Skeletal muscle tissue (tissue), 4 donors: ENCODE measurements around the gene PAGE4. TPM values are rescaled to one million over a fixed set of nuclear protein-coding genes. Genes with fewer than 3 reads are reported as not detected.

Experiments
- H3K27ac ChIP-seq: one replicate; pipeline ENCODE4 v1.7.0; 2013; ENCODE audit warnings: mild to moderate bottlenecking, low read depth, low read length, inconsistent platforms
- H3K27me3 ChIP-seq, 3 donors: one replicate each; pipeline ENCODE4 v1.7.0; 2013; ENCODE audit warnings: low read length in 3 of 3; ENCODE audit not compliant: control insufficient read depth in 3 of 3, insufficient read depth in 3 of 3
- H3K36me3 ChIP-seq, 3 donors: one replicate each; pipeline ENCODE4 v1.7.0; 2013; ENCODE audit warnings: low read length in 3 of 3; ENCODE audit not compliant: control insufficient read depth in 3 of 3, insufficient read depth in 3 of 3
- H3K4me1 ChIP-seq, 3 donors: one replicate each; pipeline ENCODE4 v1.7.0; 2013; ENCODE audit warnings: low read length in 3 of 3, mild to moderate bottlenecking in 3 of 3; ENCODE audit not compliant: control insufficient read depth in 3 of 3, insufficient read depth in 3 of 3
- H3K4me3 ChIP-seq, 3 donors: one replicate each; pipeline ENCODE4 v1.7.0; 2013; ENCODE audit warnings: low read length in 3 of 3
- H3K9ac ChIP-seq, 3 donors: one replicate each; pipeline ENCODE4 v1.7.0; 2013; ENCODE audit warnings: low read length in 3 of 3, mild to moderate bottlenecking in 3 of 3, moderate library complexity in 2 of 3, low read depth in 1 of 3
- H3K9me3 ChIP-seq, 3 donors: one replicate each; pipeline ENCODE4 v1.7.0; 2013; ENCODE audit warnings: low read length in 3 of 3; ENCODE audit not compliant: control insufficient read depth in 3 of 3
- total RNA-seq: library from RNA; depleted of rRNA; stranded (reverse); fragments of >200 nt; gene quantifications from one replicate; pipeline ENCODE4 v1.2.3, GENCODE V29; 2014
- donor health status: Osteomylitis.

The PAGE4 gene, protein sequence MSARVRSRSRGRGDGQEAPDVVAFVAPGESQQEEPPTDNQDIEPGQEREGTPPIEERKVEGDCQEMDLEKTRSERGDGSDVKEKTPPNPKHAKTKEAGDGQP
- not detected for total RNA-seq

- Histone ChIP-seq H3K9me3 (no peaks in the 10 kb centered on the region), H3K27ac (no peak within 1 kb of the TSS), H3K4me1 (no peaks in the 10 kb centered on the region), H3K27me3 (no peaks in the 10 kb centered on the region), H3K9ac (no peak within 1 kb of the TSS), H3K36me3 (no peaks in the 10 kb centered on the region), H3K4me3 (no peak within 1 kb of the TSS)
Measured at GRCh38 chrX:49829016-49829415, at the start of gene PAGE4. Gene PAGE4, plus strand, starts transcription at chrX:49829303. Its CDS starts 1,126 bp downstream, at chrX:49830429.

DNA sequence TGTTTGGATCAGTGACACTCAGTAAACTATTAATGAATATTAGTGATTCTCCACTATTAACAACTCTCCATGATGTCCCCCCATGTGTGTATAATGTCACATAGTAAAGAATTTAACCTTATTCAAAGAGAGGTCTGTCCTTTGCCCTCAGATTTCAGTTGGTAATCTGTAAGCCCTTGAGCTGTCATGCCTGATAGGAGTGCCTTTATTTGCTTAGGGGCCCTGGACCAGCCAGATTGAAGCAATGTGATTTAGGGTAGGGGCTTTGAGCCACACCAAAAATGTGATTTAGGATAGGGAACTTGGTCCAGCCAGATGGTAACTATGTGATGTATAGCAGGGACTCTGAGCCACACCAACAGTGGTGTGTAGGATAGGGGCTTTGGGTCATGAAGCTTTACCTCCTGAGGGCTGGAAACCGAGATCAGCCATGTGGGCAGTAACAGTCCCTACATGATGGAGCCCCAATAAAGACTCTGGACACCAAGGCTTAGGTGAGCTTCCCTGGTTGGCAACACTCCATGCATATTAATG is 44.3 kb upstream of the PAGE4 start:
- H3K27me3 ChIP-seq, result peaks cover 0 to 3% (median 0%) of the 10 kb centered on the region in 3 donors
- H3K4me3 ChIP-seq, result no peak overlapping the region
- H3K9me3 ChIP-seq, result no peaks in the 10 kb centered on the region
- H3K36me3 ChIP-seq, result no peaks in the 10 kb centered on the region
- H3K27ac ChIP-seq, result no peak overlapping the region
- H3K9ac ChIP-seq, result no peak overlapping the region
- H3K4me1 ChIP-seq, result no peaks in the 10 kb centered on the region

DNA sequence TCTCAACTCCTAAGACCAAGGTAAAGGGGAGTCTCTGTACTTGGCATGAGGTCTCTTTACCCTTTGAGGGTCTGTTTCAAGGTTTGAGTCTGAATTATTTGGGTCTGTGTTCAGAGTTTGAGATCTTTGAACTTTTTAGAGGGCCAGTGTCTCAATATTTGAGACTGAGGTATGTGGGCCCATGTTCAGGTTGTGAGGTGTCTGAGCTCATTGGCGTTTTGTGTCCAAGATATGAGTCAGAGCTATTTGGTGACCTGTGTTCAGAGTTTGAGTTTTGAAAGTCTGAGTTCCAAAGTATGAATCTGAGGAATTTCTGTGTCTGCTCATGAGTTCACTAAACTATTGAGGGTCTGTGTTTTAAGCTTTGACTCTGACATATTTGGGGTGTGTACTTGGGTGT is 36.7 kb upstream of the PAGE4 start:
- no peak overlapping the region for H3K27ac ChIP-seq
- no peaks in the 10 kb centered on the region for H3K36me3 ChIP-seq
- H3K9me3 ChIP-seq, result peaks cover 0 to 3% (median 0%) of the 10 kb centered on the region in 3 donors
- no peak overlapping the region for H3K9ac ChIP-seq
- H3K27me3 ChIP-seq, result peaks cover 0 to 2% (median 0%) of the 10 kb centered on the region in 3 donors
- H3K4me3 ChIP-seq, result no peak overlapping the region
- no peaks in the 10 kb centered on the region for H3K4me1 ChIP-seq

- Histone ChIP-seq H3K9me3 (peaks cover 0 to 5% (median 0%) of the 10 kb centered on the region in 3 donors), H3K9ac (no peak overlapping the region), H3K4me3 (no peak overlapping the region), H3K27ac (no peak overlapping the region), H3K4me1 (no peaks in the 10 kb centered on the region), H3K27me3 (peaks cover 0 to 7% (median 0%) of the 10 kb centered on the region in 3 donors), H3K36me3 (no peaks in the 10 kb centered on the region)
Measured at GRCh38 chrX:49793686-49794085, 35.4 kb upstream of the PAGE4 start.

DNA sequence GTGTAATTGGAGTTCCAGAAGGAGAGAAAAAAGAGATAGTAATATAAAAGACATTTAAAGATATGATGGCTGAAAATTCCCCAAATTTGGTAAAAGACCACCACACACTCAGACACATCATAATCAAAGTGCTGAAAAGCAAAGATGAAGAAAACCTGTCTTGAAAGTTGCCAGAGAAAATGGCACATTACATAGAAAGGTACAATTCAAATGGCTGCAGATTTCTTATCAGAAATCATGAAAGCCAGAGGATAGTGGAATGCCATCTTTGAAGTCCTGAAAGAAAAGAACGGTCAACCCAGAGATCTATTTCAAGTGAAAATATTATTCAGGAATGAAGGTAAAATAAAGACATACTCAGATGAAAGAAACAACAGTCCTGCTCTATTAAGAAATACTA is 29.3 kb upstream of the PAGE4 start:
- Histone ChIP-seq H3K4me1 (no peaks in the 10 kb centered on the region), H3K9me3 (peaks cover 0 to 5% (median 0%) of the 10 kb centered on the region in 3 donors), H3K36me3 (no peaks in the 10 kb centered on the region), H3K9ac (no peak overlapping the region), H3K4me3 (no peak overlapping the region), H3K27ac (no peak overlapping the region), H3K27me3 (peaks cover 0 to 7% (median 0%) of the 10 kb centered on the region in 3 donors)

- H3K9ac ChIP-seq, result no peak overlapping the region
Measured at GRCh38 chrX:49809891-49810632, 19.0 kb upstream of the PAGE4 start.

GRCh38 chrX:49812177-49812576 is 16.9 kb upstream of the PAGE4 start:
- Histone ChIP-seq H3K27ac (no peak overlapping the region), H3K36me3 (no peaks in the 10 kb centered on the region), H3K27me3 (no peaks in the 10 kb centered on the region), H3K4me1 (no peaks in the 10 kb centered on the region), H3K9me3 (no peaks in the 10 kb centered on the region), H3K9ac (no peak overlapping the region), H3K4me3 (no peak overlapping the region)

More at GRCh38 chrX:49809891-49810632, 19.0 kb upstream of the PAGE4 start:
- Histone ChIP-seq H3K27me3 (no peaks in the 10 kb centered on the region), H3K4me1 (no peaks in the 10 kb centered on the region), H3K27ac (no peak overlapping the region), H3K4me3 (no peak overlapping the region), H3K9me3 (no peaks in the 10 kb centered on the region), H3K36me3 (no peaks in the 10 kb centered on the region)

- no peaks in the 10 kb centered on the region for H3K4me1 ChIP-seq
- H3K9me3 ChIP-seq, result no peaks in the 10 kb centered on the region
- H3K27me3 ChIP-seq, result peaks cover 0 to 2% (median 0%) of the 10 kb centered on the region in 3 donors
- no peak overlapping the region for H3K27ac ChIP-seq
- no peaks in the 10 kb centered on the region for H3K36me3 ChIP-seq
- no peak overlapping the region for H3K4me3 ChIP-seq
- H3K9ac ChIP-seq, result no peak overlapping the region
Measured at GRCh38 chrX:49816435-49816834, 12.7 kb upstream of the PAGE4 start.

DNA sequence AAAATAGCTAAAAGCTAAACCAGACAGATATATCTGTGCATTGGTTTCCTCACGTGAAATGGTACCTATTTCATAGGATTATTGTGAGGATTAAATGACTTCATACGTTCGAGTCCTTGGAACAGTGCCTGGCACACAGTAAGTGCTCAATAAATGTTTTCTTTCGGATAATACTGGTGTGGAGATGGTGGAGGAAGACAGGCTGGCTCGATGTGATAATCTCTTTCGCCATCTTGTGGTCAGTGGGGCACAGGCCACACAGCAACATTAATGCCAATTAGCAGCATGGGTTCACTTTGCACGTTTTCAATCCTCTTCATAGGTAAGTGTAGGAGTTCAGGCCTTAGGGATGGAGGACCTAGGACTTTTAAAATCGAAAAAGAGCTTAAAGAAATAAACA is 9.3 kb downstream of the PAGE4 start:
- H3K27ac ChIP-seq, result no peak overlapping the region
- H3K27me3 ChIP-seq, result peaks cover 0 to 4% (median 0%) of the 10 kb centered on the region in 3 donors
- H3K9me3 ChIP-seq, result no peaks in the 10 kb centered on the region
- no peak overlapping the region for H3K9ac ChIP-seq
- no peaks in the 10 kb centered on the region for H3K4me1 ChIP-seq
- H3K36me3 ChIP-seq, result no peaks in the 10 kb centered on the region
- H3K4me3 ChIP-seq, result no peak overlapping the region

GRCh38 chrX:49840679-49841078 is 11.6 kb downstream of the PAGE4 start:
- Histone ChIP-seq H3K27me3 (peaks cover 0 to 4% (median 0%) of the 10 kb centered on the region in 3 donors), H3K4me1 (no peaks in the 10 kb centered on the region), H3K4me3 (no peak overlapping the region), H3K9ac (no peak overlapping the region), H3K9me3 (no peaks in the 10 kb centered on the region), H3K36me3 (no peaks in the 10 kb centered on the region), H3K27ac (no peak overlapping the region)
